HG03060 (cell line): ENCODE data around the gene CDH11.

Experiments used
- ATAC-seq: cut with Tn5 transposase; IDR thresholded peaks from one replicate; pipeline ENCODE4 v1.9.1; 2021; ENCODE audit warnings: low read depth, moderate number of reproducible peaks; ENCODE audit not compliant: unreplicated experiment

The CDH11 gene

DNA sequence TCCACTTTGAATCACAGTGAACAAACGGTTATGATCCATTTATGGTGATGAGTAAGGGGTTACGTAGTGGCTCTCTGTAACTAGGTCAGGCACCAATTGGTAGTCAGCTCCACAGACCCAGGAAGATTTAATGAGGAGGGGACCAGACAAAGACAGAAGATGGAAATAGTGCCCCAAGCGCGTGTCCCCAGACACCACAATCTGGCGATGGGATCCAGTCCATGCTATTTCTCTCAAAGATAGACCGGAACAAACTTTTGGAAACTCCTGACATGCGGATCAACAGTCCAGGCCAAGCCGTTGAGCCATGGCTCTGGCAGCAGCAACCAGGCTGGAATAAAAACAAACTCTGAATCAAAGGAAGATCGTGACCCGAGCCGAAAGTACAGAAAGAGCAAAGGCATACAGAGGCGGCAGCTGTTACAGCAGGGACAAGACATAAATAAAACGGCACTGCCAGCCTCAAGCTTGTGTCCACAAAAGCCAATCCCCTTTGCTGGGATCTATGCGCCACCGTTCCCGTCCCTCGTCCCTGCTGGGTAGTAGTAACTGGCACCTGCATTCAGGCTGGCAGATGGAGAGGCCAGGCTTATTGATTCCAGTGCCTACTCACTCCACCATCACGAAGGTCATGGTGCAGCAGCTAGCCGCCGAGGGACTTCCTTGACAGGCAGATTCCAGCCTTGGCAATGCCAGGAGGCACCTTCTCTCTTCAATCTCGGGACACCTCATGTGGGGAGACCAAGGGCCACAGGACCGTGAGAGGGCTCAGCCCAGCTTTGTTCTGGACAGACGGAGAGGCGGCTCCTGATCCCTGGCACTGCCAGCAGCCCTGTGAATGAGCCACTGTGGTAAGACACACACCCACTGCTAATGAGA is 50.2 kb downstream of the CDH11 start:
- no peak for ATAC-seq

DNA sequence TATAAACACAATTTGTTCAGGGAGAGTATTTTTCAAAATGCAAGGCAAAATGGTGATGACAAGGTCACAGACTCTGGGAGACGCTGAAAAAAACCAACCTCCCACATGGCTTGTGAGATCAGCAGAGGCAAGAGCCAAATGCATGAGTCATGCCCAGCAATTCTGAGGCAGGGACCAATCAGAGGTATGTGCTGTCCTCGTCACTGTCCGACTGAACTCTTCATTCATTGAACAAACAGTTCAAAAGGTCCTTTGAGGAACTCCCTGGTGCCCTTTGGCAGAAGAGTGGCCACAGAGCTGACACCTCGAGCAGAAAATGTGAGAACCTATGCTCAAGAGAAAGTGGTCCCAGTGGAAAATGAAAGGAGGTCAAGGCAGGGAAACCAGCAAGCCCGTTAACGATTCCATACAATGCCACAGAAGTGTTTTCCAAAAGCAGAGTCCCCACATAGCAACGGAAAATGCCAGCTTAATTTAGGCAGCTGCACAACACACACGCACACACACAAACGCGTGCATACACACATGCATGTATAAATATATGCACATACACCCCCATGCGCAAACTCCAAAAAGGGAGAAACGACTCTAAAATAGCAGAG is 50.9 kb downstream of the CDH11 start:
- no peak for ATAC-seq

DNA sequence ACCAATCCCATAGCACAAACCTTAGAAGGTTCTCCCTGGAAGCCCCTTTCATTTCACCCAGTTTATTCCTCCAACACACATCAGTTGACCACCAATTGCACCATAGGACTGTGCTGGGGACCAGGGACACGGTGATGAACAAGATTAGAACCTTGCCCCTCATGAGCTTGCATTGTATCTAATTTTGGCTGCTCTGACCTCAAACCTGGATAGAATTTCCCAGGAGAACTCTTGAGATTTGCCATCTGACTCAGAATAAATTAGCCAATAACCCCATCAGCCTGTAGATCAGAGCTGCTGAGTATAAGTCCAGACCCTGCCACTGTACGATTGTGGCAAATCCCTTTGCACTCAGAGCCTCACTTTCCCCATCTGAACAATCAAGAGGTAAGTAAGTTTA is 52.1 kb downstream of the CDH11 start:
- no peak for ATAC-seq

DNA sequence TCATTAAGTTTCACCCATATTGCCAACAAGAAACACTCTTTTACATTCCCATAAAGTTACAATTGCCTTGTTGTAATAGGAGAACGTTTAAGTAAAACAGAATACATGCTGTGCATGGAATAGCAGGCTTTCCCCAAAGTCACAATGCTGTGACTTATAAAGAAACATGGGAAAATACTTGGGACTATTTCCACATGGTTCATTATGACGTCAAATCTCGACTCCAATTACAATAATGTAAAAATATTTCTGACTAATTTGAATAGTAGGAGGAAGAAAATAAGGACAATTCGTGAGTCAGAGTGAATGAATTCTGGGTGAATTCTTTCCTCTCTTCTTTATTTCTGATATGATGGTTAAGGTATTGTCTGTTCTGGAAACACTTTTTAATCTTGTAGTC is 52.8 kb downstream of the CDH11 start:
- ATAC-seq, result no peak

DNA sequence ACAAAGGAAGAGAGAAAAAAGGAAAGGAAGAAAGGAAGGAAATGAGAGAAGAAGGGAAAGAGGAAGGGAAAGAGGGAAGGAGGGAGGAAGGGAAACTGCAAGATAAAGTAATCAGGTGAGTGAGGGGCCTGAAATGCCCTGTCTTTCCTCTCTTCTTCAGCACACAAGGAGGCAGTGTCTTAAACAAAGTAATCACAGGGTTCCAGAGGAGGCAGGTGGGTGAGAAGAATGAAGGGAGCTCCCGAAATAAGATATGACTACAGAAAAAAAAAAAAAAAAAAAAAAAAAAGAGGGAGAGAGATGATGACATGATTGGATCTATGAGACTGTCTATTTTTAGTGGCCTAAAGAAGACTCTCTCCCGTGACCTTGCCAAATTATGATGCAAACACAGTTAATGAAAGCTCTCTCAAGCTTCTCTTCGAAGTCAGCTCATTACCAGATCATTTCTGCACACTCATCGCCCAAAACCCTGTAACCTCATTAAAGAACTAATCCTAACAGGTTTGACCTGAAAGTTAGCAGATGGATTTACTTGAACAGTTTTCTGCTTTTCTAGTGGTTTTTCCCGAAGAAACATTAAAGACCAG is 53.6 kb downstream of the CDH11 start:
- no peak for ATAC-seq

DNA sequence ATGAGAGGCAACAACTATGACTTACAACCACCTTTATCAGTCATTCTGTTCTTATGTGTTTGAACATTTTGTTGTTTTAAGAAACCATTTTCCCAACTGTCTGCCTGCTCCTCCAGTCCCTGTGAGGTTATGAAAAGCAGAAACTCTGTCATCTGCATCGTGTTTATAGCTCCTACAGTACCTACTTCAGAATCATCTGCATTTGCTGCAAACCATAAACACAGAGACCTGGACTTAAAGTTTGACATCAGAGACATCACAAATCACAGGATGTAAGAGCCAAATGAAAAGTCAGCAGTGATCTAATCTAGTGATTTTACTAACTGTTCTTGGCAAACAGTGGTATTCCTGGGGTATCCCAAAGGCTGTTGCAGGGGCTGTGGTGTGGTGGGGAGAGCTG is 55.2 kb downstream of the CDH11 start:
- ATAC-seq, result no peak

DNA sequence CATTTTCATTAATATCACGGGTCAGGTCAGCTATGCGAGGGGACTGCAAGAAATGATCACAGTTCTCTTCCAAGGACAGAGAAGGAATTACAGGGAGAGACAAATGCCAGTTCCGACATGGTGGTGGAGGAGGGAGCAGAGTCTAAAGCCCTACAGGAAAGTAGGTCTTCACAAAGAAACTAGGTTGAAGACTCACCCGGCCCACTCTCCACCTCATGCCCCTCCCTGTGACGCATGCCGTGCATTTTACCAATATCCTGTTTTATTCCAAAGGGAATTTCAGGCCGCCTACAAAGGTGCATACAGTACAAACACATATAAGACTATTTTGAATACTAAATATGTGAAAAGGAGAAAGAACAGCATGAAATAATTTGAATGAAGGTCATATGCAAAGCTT is 56.8 kb downstream of the CDH11 start:
- ATAC-seq, result no peak

DNA sequence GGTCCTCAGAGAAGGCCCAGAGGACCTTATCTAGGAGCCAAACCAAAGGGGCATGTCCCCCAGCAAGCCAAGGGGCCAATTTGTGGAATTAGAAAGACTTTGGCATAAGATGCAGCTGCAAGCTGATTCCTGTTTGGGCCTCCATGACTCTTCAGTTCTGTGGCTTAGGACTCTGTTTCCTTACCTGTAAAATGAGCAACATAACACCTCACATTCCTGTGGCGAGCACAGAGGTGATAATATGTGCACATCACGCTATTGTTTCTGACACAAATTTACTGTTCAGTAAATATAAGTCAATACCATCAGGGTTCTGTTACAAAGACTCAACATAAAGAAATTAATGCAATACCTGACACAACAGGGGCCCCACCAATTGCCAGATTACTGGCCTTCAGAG is 57.7 kb downstream of the CDH11 start:
- no peak for ATAC-seq

DNA sequence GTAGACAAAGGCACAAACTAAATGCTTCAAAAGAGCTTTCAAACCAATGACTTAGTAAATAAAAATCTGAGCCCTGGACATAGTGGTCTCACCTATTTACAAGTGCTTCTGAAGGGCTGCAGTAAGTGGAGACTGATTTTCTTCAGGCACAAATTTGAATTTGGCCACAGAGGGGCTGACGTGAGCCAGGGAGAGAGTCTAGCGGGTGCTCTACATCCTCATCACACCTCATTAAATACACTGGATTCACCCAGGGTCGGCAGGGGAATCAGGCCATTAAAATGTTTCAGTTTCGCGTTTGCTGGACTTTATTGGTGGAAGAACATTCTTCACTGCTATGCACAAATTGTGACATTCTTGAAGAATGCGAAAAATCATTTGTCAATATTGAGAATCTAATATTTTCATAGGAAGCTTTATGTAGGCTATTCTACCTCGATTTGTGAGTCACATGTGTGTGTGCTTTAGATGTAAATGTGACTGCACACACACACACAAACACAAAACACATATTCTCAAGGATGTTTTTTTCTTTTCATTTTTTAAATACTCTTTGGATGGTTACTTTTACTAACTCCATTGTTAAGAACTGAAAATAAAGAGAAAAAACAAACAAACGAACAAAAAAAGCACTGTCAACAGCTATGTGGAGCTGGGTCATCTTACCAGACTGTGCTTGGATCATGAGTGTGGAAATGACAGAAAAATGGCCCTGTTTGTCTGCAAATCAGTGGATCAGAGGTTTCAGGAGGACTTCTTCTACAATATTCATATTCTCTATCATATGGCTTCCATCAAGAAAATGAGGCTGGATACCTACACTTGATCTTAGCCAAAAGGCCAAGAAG is 58.9 kb downstream of the CDH11 start:
- no peak for ATAC-seq

DNA sequence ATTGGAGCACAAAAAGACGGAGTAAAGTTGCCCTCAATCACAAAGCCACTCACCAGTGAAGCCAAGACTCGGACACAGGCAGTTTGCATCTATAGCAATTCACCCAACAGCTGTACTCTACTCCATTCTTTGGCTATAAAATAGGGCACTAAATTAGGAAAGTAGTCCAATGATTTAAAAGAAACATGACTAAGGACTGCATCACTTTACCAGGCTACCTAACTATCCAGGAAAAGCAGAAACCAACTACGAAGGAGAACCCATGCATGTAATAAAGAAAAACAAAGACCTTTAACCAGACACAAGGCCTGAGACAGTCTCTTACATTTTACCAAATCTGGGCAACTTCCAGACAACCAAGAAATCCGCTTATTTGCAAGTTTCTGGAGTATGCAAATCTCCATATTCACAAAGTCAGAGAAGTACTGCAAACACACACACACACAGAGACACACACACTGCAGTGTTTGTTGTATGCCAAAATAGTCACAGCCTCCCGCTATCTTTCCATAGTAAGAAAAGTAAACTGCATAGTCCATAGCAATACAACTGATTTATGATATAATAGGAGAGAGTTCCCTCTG is 59.8 kb downstream of the CDH11 start:
- no peak for ATAC-seq

DNA sequence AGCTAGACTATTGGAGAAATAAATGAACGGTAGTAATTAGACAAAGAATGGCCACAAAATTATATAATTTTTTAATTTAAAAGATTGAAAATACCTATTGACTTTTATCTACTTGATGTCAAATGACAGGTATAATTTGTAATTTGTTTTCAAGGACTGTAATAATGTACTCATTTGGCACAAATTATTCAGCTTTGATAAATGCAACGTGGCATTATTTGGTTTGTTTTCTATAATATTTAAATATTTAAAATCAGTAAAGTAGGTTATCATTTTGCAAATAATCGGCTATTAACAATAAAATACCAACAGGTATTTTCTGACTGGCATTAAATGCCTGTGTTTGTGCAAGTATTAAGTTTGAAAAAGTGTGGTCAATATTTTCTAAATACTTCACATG is 60.6 kb downstream of the CDH11 start:
- ATAC-seq, result no peak

DNA sequence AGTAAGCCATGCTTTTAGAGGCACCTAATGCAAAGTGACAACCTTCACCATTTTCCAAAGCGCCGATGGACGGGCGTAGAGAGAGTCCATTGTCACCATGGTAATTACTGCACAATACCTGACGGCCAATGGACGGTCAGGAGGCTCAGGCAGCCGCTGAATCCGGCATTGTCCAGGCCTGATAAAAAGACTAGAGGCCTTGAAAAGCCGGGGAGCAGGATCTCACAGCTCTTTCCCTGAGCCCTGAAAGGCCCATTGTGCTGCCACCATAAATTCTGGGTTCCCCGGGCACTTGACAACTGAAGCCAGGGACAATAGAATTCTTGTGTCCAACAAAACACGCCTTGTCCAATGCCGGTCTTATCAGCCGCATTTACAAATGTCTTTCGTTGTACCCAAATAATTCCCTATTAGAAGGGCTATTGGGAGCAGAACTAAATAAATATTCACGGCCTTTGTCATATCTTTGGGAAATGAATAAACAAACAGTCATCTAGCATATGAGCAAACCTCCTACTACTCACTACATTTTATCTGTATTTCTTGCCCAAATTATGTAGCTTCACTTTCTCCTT is 62.4 kb downstream of the CDH11 start:
- no peak for ATAC-seq

DNA sequence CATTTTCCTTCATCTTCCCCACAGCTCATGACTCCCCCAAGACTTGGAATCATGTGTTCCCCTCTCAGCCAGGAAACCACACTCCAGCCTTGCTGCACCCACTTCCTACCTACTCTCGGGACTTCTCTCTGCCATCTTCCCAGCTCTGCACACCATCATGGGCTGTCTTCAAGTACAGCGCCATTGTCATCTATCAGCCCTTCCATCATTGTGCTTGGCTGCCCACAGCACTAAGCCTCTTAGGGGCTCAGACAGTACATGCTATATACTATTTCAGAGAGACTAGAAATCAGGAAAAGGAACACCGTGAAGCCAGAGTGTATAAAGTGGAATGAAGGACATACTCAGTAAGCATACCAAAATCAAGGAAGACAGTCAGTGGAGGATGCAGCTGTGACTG is 64.7 kb downstream of the CDH11 start:
- no peak for ATAC-seq

DNA sequence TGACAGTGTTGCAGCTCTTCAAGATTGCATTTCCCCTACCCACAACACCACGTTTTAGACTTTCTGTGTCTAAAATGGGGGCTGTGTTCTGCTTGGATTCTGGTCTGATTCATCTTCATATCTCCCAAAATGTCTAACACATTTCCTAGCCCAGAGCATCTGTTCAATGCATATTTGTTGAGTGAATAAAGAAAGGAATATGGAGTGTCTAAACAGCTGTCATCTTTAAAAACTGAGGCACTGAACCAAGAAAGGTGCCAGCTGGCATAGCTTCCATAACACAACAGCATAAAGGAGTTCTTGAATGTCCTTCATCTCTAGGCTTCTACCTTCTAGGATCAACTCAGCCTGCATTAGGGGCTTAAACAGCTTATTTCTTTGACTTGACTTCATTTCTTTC is 67.4 kb downstream of the CDH11 start:
- ATAC-seq, result no peak

DNA sequence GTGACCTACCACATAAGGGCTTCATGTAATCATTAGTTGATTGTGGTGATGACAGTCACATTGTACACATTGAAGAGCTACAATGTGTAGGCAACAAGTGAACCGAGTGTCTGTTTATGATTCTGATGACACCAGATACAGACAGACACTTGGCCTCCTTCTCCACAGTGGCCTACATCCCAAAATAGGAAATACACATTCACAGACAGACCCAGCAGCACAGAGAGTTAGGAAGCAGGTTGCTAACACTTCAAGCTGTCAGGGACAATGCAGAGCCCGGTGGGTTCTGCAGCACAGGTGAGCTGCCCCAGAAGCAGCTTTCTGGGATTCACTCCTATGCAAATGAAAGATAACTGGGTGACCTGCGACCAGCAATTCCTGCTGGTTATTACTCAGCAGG is 72.2 kb downstream of the CDH11 start:
- no peak for ATAC-seq

DNA sequence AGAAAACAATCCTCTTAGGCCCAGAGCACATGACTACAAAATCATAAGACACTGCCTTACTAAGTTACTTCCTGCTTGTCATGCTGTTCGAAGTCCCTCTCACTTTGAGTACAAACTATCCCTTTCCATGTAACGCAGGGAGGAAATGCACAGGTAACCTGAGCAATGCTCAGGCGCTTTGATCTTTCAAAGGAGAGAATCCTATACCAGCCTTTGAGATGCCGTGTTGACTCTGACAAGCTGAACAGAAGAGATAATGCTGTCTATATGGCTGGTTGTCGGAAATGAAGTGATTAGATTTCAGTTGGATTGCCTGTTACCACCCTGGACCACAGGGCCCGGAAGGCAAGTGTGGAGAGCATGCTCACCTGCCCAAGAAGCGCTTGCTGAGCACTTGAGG is 75.9 kb downstream of the CDH11 start:
- ATAC-seq, result no peak

DNA sequence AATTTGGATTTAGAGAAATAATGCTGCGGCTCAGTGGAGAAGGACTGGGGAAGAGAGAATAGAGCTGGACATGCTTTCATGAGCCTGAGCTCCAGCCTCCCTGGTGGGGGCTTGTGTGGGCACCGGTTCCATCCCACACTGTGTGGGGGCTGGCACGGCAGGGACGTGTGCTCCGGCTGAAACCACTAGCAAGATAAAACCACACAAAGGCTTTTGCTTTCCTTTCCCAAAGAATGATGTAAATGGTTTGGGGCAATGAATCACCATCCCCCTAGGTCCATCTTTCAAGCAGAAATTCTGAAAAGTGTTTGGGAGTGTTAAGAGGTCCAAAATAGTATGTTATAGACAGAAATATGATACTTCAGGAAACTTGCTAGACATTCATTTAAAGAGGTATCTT is 77.0 kb downstream of the CDH11 start:
- ATAC-seq, result no peak

DNA sequence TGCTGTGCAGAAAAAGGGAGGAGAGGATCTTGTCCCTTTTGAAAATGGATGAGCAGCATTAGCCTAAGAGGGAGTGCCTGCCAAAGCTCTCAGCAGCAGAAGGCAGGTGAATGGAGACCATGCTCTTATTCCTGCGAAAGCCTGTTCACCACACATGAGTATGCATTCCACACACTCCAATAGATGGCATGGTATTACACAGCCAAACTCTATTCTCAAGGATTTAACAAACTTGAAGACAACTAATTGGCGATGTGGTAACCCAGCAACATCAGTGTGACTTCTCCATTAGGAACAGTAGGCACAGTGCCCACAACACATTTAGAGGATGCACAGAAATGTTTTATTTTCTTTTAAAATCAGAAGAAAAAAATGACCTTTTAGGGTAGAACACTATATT is 77.8 kb downstream of the CDH11 start:
- no peak for ATAC-seq

DNA sequence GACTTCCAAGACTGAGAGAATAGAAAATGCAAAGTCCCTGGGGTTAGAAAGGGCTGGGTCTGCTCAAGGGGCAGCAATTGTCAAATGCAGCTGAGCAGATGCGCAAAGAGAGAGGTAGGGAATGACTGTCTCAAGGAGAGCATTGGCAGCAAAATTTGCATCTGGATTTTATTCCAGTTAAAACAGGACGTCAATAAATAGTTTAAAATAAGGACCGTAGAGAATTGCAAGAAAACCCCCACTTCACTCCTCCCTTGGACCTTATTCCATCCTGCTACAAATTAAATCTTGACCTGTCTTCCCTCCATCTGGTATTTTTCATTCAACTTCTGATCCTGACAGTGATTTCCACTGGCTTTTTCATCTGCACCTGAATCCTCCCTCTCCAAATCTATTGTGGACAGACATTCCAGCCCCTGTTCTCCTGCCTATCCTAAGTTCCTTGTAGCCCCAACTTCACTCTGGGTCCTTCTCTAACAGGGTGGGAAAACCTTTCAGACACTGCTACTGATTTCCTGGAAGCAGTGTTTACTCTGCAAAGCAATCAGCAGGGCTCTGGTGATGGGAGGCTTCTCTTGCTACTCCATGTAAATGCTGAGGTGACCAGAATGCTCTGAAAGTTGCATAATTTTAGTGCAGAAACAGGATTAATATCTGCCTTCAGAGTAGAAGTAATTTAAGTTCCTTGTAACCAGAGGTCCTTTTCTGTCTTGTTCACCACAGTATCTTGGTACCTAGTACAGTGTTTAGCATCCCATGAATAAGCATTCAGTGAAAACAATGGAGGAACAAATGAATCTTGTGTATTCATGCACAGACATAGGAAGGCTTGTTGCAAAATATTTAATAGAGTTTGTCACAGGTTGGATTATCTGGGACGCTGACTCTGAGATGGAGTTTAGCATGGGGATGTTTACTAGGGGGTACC is 79.2 kb downstream of the CDH11 start:
- no peak for ATAC-seq
